Testis (tissue), 3 donors: ENCODE data around the gene CDH11. TPM values are rescaled to one million over a fixed set of nuclear protein-coding genes. Genes with fewer than 3 reads are reported as not detected.
A peak's percentile ranks its signal among the peaks of the same experiment; 100 is the strongest.

Experiments used
- DNase-seq: peaks from one replicate; pipeline ENCODE4 v3.0.0-alpha.2; 2019
- H3K27ac ChIP-seq, 2 donors: fragments of 200-600 bp; sonication (generic); one replicate each; pipeline ENCODE4 v1.5.1; 2019
- H3K27me3 ChIP-seq: fragments of 200-600 bp; sonication (generic); one replicate; pipeline ENCODE4 v1.5.1; 2019
- H3K36me3 ChIP-seq: fragments of 200-600 bp; sonication (generic); one replicate; pipeline ENCODE4 v1.5.1; 2017; ENCODE audit warnings: low read depth; ENCODE audit errors: missing control alignments
- H3K4me1 ChIP-seq: fragments of 200-600 bp; sonication (generic); one replicate; pipeline ENCODE4 v1.5.1; 2019
- H3K4me3 ChIP-seq, 2 donors: fragments of 200-600 bp; sonication (generic); one replicate each; pipeline ENCODE4 v1.5.1; 2017 to 2019
- H3K9me3 ChIP-seq: fragments of 200-600 bp; sonication (generic); one replicate; pipeline ENCODE4 v1.5.1; 2017
- POLR2A ChIP-seq: fragments of 450-650 bp; IDR thresholded peaks from one replicate; pipeline ENCODE4 v1.6.1; 2017; ENCODE audit warnings: antibody characterized with exemption, mild to moderate bottlenecking, moderate library complexity
- WGBS, 2 donors: methylation state at CpG; one replicate each; pipeline ENCODE4 v1.1.5; 2018; 5-methylcytosine and 5-hydroxymethylcytosine counted together
- intact Hi-C: fragments of 100-400 bp; cut with DNase I; formaldehyde crosslinking; loops from one replicate; pipeline ENCODE4 v1.15.1; 2023; ENCODE audit warnings: low total_unique reads
- polyA plus RNA-seq: library from polyadenylated mRNA; stranded (reverse); fragments of 350-450 nt; fragmentation: Illumina TruSeq; extraction: RNeasy Lipid Tissue Mini Kit (QIAGEN cat#74804); gene quantifications from one replicate; pipeline ENCODE4 v1.2.3, GENCODE V29; 2014; ENCODE audit warnings: low read depth, low replicate concordance; ENCODE audit not compliant: insufficient read depth
- total RNA-seq, 2 donors: library from RNA; depleted of rRNA; stranded (reverse); fragments of >200 nt; gene quantifications; one replicate each; pipeline ENCODE4 v1.2.3, GENCODE V29; 2016
- TF ChIP-seq, protein P1 (sequence below), 3 experiments: fragments of 450-650 bp in 2 of 3; fragments of 200-600 bp in 1 of 3; sonication (generic) in 1 of 3; IDR thresholded peaks; one replicate each; pipeline ENCODE4 v1.5.1; 2016 to 2019; ENCODE audit warnings: antibody characterized with exemption in 3 of 3, mild to moderate bottlenecking in 2 of 3, moderate library complexity in 1 of 3

The CDH11 gene
- total and polyA plus RNA-seq, 3 donors from 2014 or later, result 24.0 to 32.8 (median 32.5) TPM

DNA sequence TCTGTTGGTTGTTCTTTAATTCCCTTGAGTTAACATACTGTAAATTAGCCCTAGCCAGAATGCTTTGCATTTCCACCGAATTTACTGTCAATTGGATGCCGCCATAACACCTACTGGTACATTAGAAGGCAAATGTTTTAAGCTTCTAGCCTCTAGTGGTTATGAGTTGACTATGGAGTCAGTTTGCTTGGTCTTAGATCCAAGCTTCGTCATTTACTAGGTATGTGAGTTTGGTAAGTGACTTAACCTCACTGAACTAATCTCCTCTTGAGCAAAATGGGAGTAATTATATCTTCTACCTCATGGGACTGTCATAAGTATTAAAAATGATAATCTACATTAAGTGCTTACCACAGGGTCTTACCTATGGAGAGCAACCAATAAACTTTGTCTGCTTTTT, 20.4 kb upstream of the CDH11 start:
- intact Hi-C loops, result no loop called here
- Histone ChIP-seq H3K9me3 (no peaks in the 10 kb centered on the region), H3K27ac (no peak overlapping the region), H3K4me1 (no peaks in the 10 kb centered on the region), H3K36me3 (no peaks in the 10 kb centered on the region), H3K4me3 (no peak overlapping the region), H3K27me3 (no peaks in the 10 kb centered on the region)
- WGBS, 2 donors, result 81 to 92% methylated on average over 3 of the region's 3 CpGs
- no peak for DNase-seq
- TF ChIP-seq, protein P1, sequence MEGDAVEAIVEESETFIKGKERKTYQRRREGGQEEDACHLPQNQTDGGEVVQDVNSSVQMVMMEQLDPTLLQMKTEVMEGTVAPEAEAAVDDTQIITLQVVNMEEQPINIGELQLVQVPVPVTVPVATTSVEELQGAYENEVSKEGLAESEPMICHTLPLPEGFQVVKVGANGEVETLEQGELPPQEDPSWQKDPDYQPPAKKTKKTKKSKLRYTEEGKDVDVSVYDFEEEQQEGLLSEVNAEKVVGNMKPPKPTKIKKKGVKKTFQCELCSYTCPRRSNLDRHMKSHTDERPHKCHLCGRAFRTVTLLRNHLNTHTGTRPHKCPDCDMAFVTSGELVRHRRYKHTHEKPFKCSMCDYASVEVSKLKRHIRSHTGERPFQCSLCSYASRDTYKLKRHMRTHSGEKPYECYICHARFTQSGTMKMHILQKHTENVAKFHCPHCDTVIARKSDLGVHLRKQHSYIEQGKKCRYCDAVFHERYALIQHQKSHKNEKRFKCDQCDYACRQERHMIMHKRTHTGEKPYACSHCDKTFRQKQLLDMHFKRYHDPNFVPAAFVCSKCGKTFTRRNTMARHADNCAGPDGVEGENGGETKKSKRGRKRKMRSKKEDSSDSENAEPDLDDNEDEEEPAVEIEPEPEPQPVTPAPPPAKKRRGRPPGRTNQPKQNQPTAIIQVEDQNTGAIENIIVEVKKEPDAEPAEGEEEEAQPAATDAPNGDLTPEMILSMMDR (IDR thresholded peaks at IDR 0.05), result no peak
- TF ChIP-seq POLR2A, result no peak

DNA sequence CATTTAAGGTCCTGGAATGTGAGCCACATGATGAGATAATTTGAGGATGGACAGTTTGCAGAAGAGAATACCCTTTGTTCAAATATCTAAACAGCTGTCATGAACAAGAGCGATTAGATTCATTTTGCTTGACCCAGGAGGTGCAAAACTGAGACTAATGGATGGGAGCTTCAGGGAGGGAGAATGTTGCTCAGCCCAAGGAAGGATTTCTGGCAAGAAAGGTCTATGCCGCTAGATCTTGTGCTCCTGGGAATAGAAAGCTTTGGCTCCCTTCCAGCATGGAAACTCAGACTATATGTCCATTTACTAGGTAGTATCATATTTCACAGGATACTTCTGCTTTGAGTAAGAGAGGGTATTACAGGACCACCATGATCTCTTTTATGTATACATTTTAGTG, 14.8 kb upstream of the CDH11 start:
- Histone ChIP-seq H3K27ac (no peak overlapping the region), H3K4me3 (no peak overlapping the region), H3K27me3 (no peaks in the 10 kb centered on the region), H3K4me1 (no peaks in the 10 kb centered on the region), H3K36me3 (no peaks in the 10 kb centered on the region), H3K9me3 (no peaks in the 10 kb centered on the region)
- WGBS, 2 donors, result 72 to 82% methylated on average over 2 of the region's 2 CpGs
- intact Hi-C loops, result no loop called here
- TF ChIP-seq, protein P1 (IDR thresholded peaks at IDR 0.05), result no peak
- TF ChIP-seq POLR2A, result no peak
- DNase-seq, result no peak

DNA sequence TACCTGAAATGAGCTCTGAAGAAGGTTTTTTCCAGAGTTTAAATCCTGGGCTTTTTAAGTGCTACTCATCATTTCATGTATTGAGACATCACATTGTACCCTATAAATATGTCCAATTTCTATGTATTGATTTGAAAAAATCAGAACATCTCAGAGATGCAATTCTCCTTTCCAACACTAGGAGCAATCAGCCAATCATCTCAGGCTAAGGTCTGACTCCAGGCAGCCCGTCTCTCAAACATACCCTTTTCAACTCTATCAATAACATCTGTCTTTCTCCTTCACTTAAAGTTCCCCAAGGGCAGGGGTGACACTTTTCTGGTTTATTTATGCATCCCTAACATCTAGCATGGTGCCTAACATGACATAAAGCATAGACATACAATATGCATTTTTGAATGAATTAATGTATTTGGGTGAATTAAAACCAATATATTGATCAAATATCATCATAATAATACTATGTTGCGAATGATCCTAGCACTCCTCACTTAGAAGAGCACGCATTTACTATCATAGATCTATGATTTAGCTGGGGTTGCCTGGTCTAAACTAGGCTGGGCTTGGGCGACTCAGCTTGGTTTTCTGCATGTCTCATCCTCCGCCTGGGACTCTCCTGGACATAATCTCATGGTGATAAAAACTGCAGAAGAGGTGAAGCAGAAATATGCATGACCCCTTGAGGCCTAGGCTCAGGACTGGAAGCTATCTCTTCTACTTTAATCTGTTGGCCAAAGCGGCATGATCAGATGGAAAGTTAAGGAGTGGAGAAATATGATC, 5.2 kb upstream of the CDH11 start:
- WGBS, 2 donors, result 92% methylated on average over 6 of the region's 6 CpGs
- H3K4me1 ChIP-seq, result peaks cover 8% of the 10 kb centered on the region
- H3K27ac ChIP-seq, result no peak overlapping the region
- H3K27me3 ChIP-seq, result no peaks in the 10 kb centered on the region
- no peak overlapping the region for H3K4me3 ChIP-seq
- no peak for DNase-seq
- intact Hi-C loops, result no loop called here
- H3K36me3 ChIP-seq, result no peaks in the 10 kb centered on the region
- H3K9me3 ChIP-seq, result no peaks in the 10 kb centered on the region
- no peak for TF ChIP-seq POLR2A
- TF ChIP-seq, protein P1 (IDR thresholded peaks at IDR 0.05), result peak in 2 of 3 experiments; percentile 7 to 60

DNA sequence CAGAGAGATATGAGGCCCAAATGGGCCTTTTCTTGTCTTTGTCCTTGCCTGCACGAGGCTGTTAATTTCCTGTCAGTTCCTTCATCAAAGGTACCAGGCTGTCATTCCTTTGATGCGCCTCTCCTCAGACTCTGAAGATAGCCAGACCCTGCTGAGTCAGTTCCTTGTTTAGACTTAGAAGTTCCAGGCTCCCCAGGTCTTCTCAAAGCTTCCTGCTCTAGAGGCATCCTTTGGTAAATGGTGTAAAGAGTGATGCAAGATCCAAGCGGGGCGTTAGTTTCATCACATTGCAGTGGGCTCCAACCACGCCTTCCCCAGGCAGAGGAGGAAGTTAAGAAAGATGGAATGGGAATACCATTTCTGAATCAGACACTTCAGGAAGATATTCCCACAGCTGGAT, 4.0 kb upstream of the CDH11 start:
- no peak for DNase-seq
- intact Hi-C loops, result no loop called here
- TF ChIP-seq POLR2A, result no peak
- TF ChIP-seq, protein P1 (IDR thresholded peaks at IDR 0.05), result no peak
- Histone ChIP-seq H3K27ac (peak overlapping the region in 1 of 2 donors; percentile 54), H3K4me1 (peaks cover 8% of the 10 kb centered on the region), H3K4me3 (no peak overlapping the region), H3K36me3 (no peaks in the 10 kb centered on the region), H3K27me3 (no peaks in the 10 kb centered on the region), H3K9me3 (no peaks in the 10 kb centered on the region)
- 48 to 71% methylated on average over 5 of the region's 5 CpGs for WGBS, 2 donors

DNA sequence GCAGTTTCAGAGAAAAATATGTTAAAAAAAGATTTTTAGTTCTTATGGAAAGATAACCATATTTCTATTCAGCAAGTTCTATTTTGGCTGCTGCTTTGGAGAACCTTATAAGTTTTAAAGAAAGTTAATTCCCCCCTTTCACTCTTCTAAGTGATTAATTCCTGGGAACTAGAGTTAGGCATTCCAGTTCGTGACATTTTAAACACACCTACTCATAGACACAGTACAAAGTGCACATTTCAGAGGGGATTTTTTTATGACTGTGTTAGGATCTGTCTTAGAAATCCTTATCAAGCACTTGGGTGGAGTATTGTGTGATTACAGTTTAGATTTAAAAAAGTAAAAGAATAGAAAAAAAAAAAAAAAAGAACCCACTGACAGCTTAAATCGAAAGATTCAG, 3.5 kb upstream of the CDH11 start:
- Histone ChIP-seq H3K9me3 (no peaks in the 10 kb centered on the region), H3K27ac (peak overlapping the region in 1 of 2 donors; percentile 54), H3K36me3 (no peaks in the 10 kb centered on the region), H3K4me3 (no peak overlapping the region), H3K27me3 (no peaks in the 10 kb centered on the region), H3K4me1 (peaks cover 8% of the 10 kb centered on the region)
- intact Hi-C loops, result no loop called here
- DNase-seq, result no peak
- TF ChIP-seq, protein P1 (IDR thresholded peaks at IDR 0.05), result no peak
- no peak for TF ChIP-seq POLR2A
- WGBS, 2 donors, result 36 to 37% methylated on average over 2 of the region's 2 CpGs
